ENCODE measurements around the gene TRPV2. TPM values are rescaled to one million over a fixed set of nuclear protein-coding genes. Genes with fewer than 3 reads are reported as not detected.

The TRPV2 gene
- total and polyA plus RNA-seq, 9 of the 15 experiments (the other 6 are each of a cell fraction or from before 2014, with no cell fraction given), result 10.0 to 97.5 (median 30.3) TPM

- no peak overlapping the region; a peak in 1 of 4 replicates for H3K9ac ChIP-seq (ENCODE audit: insufficient read depth in 1 of 2, low read depth in 2 of 2, low read length in 2 of 2)
- H3K4me3 ChIP-seq, result no peak overlapping the region
- no peak overlapping the region for H3K27ac ChIP-seq (ENCODE audit: extremely low read depth, low read depth, low read length)
- H3K27me3 ChIP-seq (ENCODE audit: control insufficient read depth in 2 of 2, insufficient read depth in 2 of 2, low read length in 2 of 2), result peaks cover 3 to 4% of the 10 kb centered on the region in 2 experiments; a peak in 3 of 5 replicates
- ChIA-PET CTCF (ENCODE audit: low intra/inter-chr PET ratio) (no interaction called here), POLR2A (interaction anchor here (0.7 to 1.4 kb wide), 4 partner anchors 11 to 82 kb away, joined by 3 to 5 read pairs (median 4); no protein-coding TSS in a partner anchor)
- H3K9me3 ChIP-seq (replicated peaks; ENCODE audit: control insufficient read depth, insufficient read depth, low read depth, low read length), result no peaks in the 10 kb centered on the region
- in situ Hi-C loops (cut with MboI) (no loop called here), intact Hi-C loops (cut with micrococcal nuclease) (no loop called here)
- no peak for DNase-seq (ENCODE audit: extremely low read depth in 1 of 4, low spot score in 3 of 4)
- no peak for ATAC-seq
- TF ChIP-seq KHSRP (IDR thresholded peaks at IDR 0.05) (no peak), NCOA2 (IDR thresholded peaks at IDR 0.05; ENCODE audit: partially characterized antibody in 2 of 2) (no peak), BRCA1 (IDR thresholded peaks at IDR 0.05) (no peak), BRCA1 (CRISPR knock-in tag; IDR thresholded peaks at IDR 0.05) (no peak), RBM25 (IDR thresholded peaks at IDR 0.05; ENCODE audit: low read depth, low read length, severe bottlenecking) (peak; percentile 54), ZNF124 (CRISPR knock-in tag; IDR thresholded peaks at IDR 0.05) (no peak)
- FAIRE-seq, result no peak
- H3K79me2 ChIP-seq (ENCODE audit: control insufficient read depth, insufficient read depth, low read length), result no peaks in the 10 kb centered on the region
- no peaks in the 10 kb centered on the region for H3K9me1 ChIP-seq (ENCODE audit: control insufficient read depth, insufficient read depth, low read length)
- peaks cover 4% of the 10 kb centered on the region; the same call in 1 of the 3 replicates for H3K36me3 ChIP-seq (ENCODE audit: control insufficient read depth, insufficient read depth, low read length)
- no peak overlapping the region for H3K4me2 ChIP-seq (ENCODE audit: insufficient read depth, low read length)
- peaks cover 9% of the 10 kb centered on the region; the same call in 1 of the 2 replicates for H4K20me1 ChIP-seq (replicated peaks; ENCODE audit: control insufficient read depth, insufficient read depth, low read length)
- H3K4me1 ChIP-seq (replicated peaks in 1 of 2; ENCODE audit: control insufficient read depth in 2 of 2, insufficient read depth in 2 of 2, low read length in 2 of 2), result peaks cover 0 to 5% of the 10 kb centered on the region in 2 experiments; a peak in 2 of 5 replicates
- H2AFZ ChIP-seq (ENCODE audit: low read depth, low read length), result no peak overlapping the region
- no TSS peak for BruUV-seq (replicated peaks)
- 58% methylated on average over 7 of the region's 12 CpGs for WGBS (ENCODE audit: insufficient coverage, low coverage, missing lambda C conversion rate)
Observed at GRCh38 chr17:16464303-16465051, 49.1 kb downstream of the TRPV2 start.
